Measurements from ENCODE around the gene C15orf62. TPM values are rescaled to one million over a fixed set of nuclear protein-coding genes. Genes with fewer than 3 reads are reported as not detected.

Gene C15orf62
- total RNA-seq, 1 donor from 2014 or later = 6.5 TPM

DNA sequence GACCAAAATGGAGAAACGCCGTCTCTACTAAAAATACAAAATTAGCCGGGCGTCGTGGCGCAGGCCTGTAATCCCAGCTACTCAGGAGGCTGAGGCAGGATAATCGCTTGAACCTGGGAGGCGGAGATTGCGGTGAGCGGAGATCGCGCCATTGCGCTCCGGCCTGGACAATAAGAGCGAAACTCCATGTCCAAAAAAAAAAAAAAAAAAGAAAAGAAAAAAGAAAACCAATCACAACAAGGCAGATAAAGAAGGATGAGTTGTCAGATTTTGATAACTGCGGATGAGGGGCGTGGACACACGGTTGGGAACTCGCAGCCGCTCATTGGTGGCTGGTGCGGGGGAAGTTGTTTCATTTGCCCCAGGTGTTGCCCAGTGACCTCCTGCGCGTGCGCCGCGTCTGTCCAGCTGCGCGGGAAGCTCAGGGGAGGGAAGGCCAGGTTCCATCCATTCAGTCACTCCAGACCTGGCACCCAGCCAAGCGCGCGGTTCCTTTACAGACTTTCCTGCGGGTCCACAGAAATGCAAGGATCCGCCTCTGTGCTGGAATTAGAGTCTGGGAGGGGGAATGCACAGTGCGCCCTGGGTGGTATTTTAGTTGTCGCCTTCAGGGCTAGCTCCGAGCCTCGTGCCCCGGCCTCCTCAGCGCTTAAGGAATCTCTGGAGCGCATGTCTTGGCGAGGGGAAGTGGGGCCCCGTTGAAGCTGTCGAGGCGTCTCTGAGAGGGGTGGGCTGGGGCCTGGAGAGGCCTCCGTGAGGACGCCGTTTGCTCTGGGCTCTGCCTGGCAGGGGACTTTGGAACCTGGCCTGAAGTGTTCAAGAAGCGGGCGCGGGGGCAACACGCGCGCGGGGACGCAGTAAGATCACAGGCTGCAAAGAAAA is 6.6 kb upstream of the C15orf62 start:
- Mint-ChIP-seq H3K4me3 (peak overlapping the region; percentile 85), H3K27ac (peak overlapping the region; percentile 68), H3K4me1 (peaks cover 26% of the 10 kb centered on the region), H3K36me3 (ENCODE audit: low read depth) (no peaks in the 10 kb centered on the region), H3K9me3 (no peaks in the 10 kb centered on the region), H3K27me3 (no peaks in the 10 kb centered on the region)
- DNase-seq (peak; percentile 34), ATAC-seq (ENCODE audit: low read depth) (peak; percentile 18)
- ChIA-PET CTCF (interaction anchor here (1.0 kb wide), 1 partner anchor 20 kb away, joined by 4 read pairs; no protein-coding TSS in a partner anchor), POLR2A (interaction anchor here (0.7 to 2.2 kb wide), 6 partner anchors 13 to 353 kb away, joined by 3 to 7 read pairs (median 4); partner anchors contain the start of genes INO80, RAD51 and RPUSD2)
- TF ChIP-seq CTCF (IDR thresholded peaks at IDR 0.05) = no peak
- intact Hi-C loops (cut with micrococcal nuclease) = no loop called here

GRCh38 chr15:40763801-40764628 is 5.8 kb upstream of the C15orf62 start, which contains the start of gene GCHFR:
GCHFR (plus strand) TSS chr15:40764068; CDS start chr15:40764181, 113 bp downstream.
- H3K4me1 Mint-ChIP-seq = peaks cover 35% of the 10 kb centered on the region
- no peaks in the 10 kb centered on the region for H3K9me3 Mint-ChIP-seq
- CTCF ChIA-PET = interaction anchor here (1.0 to 1.2 kb wide), 2 partner anchors 18 to 21 kb away, joined by 4 to 6 read pairs; no protein-coding TSS in a partner anchor
- DNase-seq = peak; percentile 64
- peak within 1 kb of the TSS; percentile 85 for H3K4me3 Mint-ChIP-seq
- ATAC-seq (ENCODE audit: low read depth) = peak; percentile 72
- peak within 1 kb of the TSS; percentile 68 for H3K27ac Mint-ChIP-seq
- H3K36me3 Mint-ChIP-seq (ENCODE audit: low read depth) = peaks cover 2% of the 10 kb centered on the region
- no peak for TF ChIP-seq CTCF (IDR thresholded peaks at IDR 0.05)
- H3K27me3 Mint-ChIP-seq = no peaks in the 10 kb centered on the region
- intact Hi-C loops (cut with micrococcal nuclease) = loop anchor here (1.0 kb wide), 1 partner anchor 9 kb away; the partner anchor contains the start of gene RMDN3
- POLR2A ChIA-PET = interaction anchor here (1.2 to 4.2 kb wide), 7 partner anchors 12 to 211 kb away, joined by 3 to 15 read pairs (median 5); partner anchors contain the start of genes DNAJC17, RAD51 and RPUSD2

- ATAC-seq (ENCODE audit: low read depth) = no peak
- peak overlapping the region; percentile 85 for H3K4me3 Mint-ChIP-seq
Measured at GRCh38 chr15:40764629-40765103, 5.1 kb upstream of the C15orf62 start.

More at GRCh38 chr15:40764629-40765103, 5.1 kb upstream of the C15orf62 start:
- no peaks in the 10 kb centered on the region for H3K27me3 Mint-ChIP-seq
- POLR2A ChIA-PET = interaction anchor here (1.5 to 4.2 kb wide), 4 partner anchors 11 to 70 kb away, joined by 3 to 15 read pairs (median 6); partner anchors contain the start of genes DNAJC17 and RAD51
- H3K4me1 Mint-ChIP-seq = peaks cover 41% of the 10 kb centered on the region
- no peaks in the 10 kb centered on the region for H3K9me3 Mint-ChIP-seq
- intact Hi-C loops (cut with micrococcal nuclease) = loop anchor here (1.0 to 5.0 kb wide), 4 partner anchors 9 to 353 kb away; partner anchors contain the start of genes BAHD1, CCDC32, INO80 and RMDN3
- CTCF ChIA-PET = interaction anchor here (1.2 kb wide), 1 partner anchor 18 kb away, joined by 6 read pairs; no protein-coding TSS in a partner anchor
- H3K27ac Mint-ChIP-seq = peak overlapping the region; percentile 66
- H3K36me3 Mint-ChIP-seq (ENCODE audit: low read depth) = peaks cover 2% of the 10 kb centered on the region
- no peak for DNase-seq
- TF ChIP-seq CTCF (IDR thresholded peaks at IDR 0.05) = no peak

All from activated B cell treated with CpG ODN at 0.5 μM for 24 hours (primary cell).